ENCODE data around the gene SLC2A4. TPM values are rescaled to one million over a fixed set of nuclear protein-coding genes. Genes with fewer than 3 reads are reported as not detected.
"Not testable (repeated sequence)": the region's sequence is repeated elsewhere in the genome, so short reads cannot be mapped to it uniquely, and the experiment has no call there.

The SLC2A4 gene
- total RNA-seq, 1 donor, result under 0.01 TPM

- TF ChIP-seq CTCF (IDR thresholded peaks at IDR 0.05; ENCODE audit: insufficient read depth, low read depth, low read length), result no peak
- peak overlapping the region; percentile 90 for H3K4me3 ChIP-seq (ENCODE audit: low read depth, low read length)
- peak; percentile 74 for DNase-seq (ENCODE audit: low read depth)
Measured at GRCh38 chr17:7329997-7330637, 48.6 kb downstream of the SLC2A4 start.

GRCh38 chr17:7330638-7331015 is 49.1 kb downstream of the SLC2A4 start:
- no peak for DNase-seq (ENCODE audit: low read depth)
- H3K4me3 ChIP-seq (ENCODE audit: low read depth, low read length), result peak overlapping the region; percentile 90
- no peak for TF ChIP-seq CTCF (IDR thresholded peaks at IDR 0.05; ENCODE audit: insufficient read depth, low read depth, low read length)

- DNase-seq (ENCODE audit: low read depth), result no peak
- TF ChIP-seq CTCF (IDR thresholded peaks at IDR 0.05; ENCODE audit: insufficient read depth, low read depth, low read length), result no peak
- no peak overlapping the region for H3K4me3 ChIP-seq (ENCODE audit: low read depth, low read length)
Measured at GRCh38 chr17:7332111-7332510, 50.6 kb downstream of the SLC2A4 start.

GRCh38 chr17:7332600-7333069 is 51.1 kb downstream of the SLC2A4 start:
- not testable (repeated sequence) for DNase-seq (ENCODE audit: low read depth); H3K4me3 ChIP-seq (ENCODE audit: low read depth, low read length)

- H3K4me3 ChIP-seq (ENCODE audit: low read depth, low read length), result no peak overlapping the region
- DNase-seq (ENCODE audit: low read depth), result no peak
- no peak for TF ChIP-seq CTCF (IDR thresholded peaks at IDR 0.05; ENCODE audit: insufficient read depth, low read depth, low read length)
Measured at GRCh38 chr17:7334938-7335538, 53.5 kb downstream of the SLC2A4 start.

- not testable (repeated sequence) for DNase-seq (ENCODE audit: low read depth)
Measured at GRCh38 chr17:7335765-7336164, 54.2 kb downstream of the SLC2A4 start.

GRCh38 chr17:7336240-7337175 is 55.0 kb downstream of the SLC2A4 start, which contains the start of gene ACAP1:
TSS of gene ACAP1 (plus strand) at chr17:7336529. CDS start at chr17:7336735, 206 bp downstream.
- DNase-seq (ENCODE audit: low read depth), result no peak

More at GRCh38 chr17:7335765-7336164, 54.2 kb downstream of the SLC2A4 start:
- H3K4me3 ChIP-seq (ENCODE audit: low read depth, low read length), result not testable (repeated sequence)

GRCh38 chr17:7337600-7337999 is 56.1 kb downstream of the SLC2A4 start:
- not testable (repeated sequence) for DNase-seq (ENCODE audit: low read depth); H3K4me3 ChIP-seq (ENCODE audit: low read depth, low read length)

More at GRCh38 chr17:7336240-7337175, 55.0 kb downstream of the SLC2A4 start, which contains the start of gene ACAP1:
- no peak for TF ChIP-seq CTCF (IDR thresholded peaks at IDR 0.05; ENCODE audit: insufficient read depth, low read depth, low read length)
- H3K4me3 ChIP-seq (ENCODE audit: low read depth, low read length), result no peak within 1 kb of the TSS
